ENCODE results near the gene RPS4Y2. TPM values are rescaled to one million over a fixed set of nuclear protein-coding genes. Genes with fewer than 3 reads are reported as not detected.

RPS4Y2 gene
- total and polyA plus RNA-seq, 2 of the 13 experiments (the other 11 are each of a cell fraction or from before 2014, with no cell fraction given), result not detected

DNA sequence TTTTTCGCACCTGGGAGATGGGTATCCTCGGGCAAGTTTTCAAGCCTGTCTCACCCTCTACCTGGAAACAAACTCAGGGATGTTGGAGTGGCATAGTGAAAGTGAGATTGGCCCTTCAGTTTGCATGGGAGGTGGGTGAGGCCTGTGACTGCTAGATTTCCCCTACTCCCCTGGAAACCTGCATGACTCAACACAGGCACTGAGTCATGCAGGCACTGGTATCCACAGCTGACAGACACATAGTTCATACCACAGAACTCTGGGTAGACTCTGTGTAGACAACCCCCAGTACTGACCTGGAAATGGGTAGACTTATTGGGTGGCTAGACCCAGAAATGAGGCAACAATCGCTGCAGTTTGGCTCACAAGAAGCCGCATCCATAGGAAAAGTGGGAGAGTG, 41.5 kb upstream of the RPS4Y2 start (continued):
- TF ChIP-seq, protein P1, sequence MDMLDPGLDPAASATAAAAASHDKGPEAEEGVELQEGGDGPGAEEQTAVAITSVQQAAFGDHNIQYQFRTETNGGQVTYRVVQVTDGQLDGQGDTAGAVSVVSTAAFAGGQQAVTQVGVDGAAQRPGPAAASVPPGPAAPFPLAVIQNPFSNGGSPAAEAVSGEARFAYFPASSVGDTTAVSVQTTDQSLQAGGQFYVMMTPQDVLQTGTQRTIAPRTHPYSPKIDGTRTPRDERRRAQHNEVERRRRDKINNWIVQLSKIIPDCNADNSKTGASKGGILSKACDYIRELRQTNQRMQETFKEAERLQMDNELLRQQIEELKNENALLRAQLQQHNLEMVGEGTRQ (IDR thresholded peaks at IDR 0.05; ENCODE audit: low read depth, low read length), result no peak
- TF ChIP-seq, protein P1 (CRISPR knock-in tag; IDR thresholded peaks at IDR 0.05; ENCODE audit: borderline replicate concordance), result no peak
- TF ChIP-seq, protein P2, sequence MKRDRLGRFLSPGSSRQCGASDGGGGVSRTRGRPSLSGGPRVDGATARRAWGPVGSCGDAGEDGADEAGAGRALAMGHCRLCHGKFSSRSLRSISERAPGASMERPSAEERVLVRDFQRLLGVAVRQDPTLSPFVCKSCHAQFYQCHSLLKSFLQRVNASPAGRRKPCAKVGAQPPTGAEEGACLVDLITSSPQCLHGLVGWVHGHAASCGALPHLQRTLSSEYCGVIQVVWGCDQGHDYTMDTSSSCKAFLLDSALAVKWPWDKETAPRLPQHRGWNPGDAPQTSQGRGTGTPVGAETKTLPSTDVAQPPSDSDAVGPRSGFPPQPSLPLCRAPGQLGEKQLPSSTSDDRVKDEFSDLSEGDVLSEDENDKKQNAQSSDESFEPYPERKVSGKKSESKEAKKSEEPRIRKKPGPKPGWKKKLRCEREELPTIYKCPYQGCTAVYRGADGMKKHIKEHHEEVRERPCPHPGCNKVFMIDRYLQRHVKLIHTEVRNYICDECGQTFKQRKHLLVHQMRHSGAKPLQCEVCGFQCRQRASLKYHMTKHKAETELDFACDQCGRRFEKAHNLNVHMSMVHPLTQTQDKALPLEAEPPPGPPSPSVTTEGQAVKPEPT (CRISPR knock-in tag; IDR thresholded peaks at IDR 0.05; ENCODE audit: low read depth), result no peak
- TF ChIP-seq, protein P3, sequence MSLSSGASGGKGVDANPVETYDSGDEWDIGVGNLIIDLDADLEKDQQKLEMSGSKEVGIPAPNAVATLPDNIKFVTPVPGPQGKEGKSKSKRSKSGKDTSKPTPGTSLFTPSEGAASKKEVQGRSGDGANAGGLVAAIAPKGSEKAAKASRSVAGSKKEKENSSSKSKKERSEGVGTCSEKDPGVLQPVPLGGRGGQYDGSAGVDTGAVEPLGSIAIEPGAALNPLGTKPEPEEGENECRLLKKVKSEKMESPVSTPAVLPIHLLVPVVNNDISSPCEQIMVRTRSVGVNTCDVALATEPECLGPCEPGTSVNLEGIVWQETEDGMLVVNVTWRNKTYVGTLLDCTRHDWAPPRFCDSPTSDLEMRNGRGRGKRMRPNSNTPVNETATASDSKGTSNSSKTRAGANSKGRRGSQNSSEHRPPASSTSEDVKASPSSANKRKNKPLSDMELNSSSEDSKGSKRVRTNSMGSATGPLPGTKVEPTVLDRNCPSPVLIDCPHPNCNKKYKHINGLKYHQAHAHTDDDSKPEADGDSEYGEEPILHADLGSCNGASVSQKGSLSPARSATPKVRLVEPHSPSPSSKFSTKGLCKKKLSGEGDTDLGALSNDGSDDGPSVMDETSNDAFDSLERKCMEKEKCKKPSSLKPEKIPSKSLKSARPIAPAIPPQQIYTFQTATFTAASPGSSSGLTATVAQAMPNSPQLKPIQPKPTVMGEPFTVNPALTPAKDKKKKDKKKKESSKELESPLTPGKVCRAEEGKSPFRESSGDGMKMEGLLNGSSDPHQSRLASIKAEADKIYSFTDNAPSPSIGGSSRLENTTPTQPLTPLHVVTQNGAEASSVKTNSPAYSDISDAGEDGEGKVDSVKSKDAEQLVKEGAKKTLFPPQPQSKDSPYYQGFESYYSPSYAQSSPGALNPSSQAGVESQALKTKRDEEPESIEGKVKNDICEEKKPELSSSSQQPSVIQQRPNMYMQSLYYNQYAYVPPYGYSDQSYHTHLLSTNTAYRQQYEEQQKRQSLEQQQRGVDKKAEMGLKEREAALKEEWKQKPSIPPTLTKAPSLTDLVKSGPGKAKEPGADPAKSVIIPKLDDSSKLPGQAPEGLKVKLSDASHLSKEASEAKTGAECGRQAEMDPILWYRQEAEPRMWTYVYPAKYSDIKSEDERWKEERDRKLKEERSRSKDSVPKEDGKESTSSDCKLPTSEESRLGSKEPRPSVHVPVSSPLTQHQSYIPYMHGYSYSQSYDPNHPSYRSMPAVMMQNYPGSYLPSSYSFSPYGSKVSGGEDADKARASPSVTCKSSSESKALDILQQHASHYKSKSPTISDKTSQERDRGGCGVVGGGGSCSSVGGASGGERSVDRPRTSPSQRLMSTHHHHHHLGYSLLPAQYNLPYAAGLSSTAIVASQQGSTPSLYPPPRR (CRISPR knock-in tag; IDR thresholded peaks at IDR 0.05; ENCODE audit: borderline replicate concordance), result no peak
- no peak for TF ChIP-seq CEBPB (IDR thresholded peaks at IDR 0.05; ENCODE audit: borderline replicate concordance, low read depth, low read length)

Data from HepG2 (cell line).